GM18517 (cell line): ENCODE results near the gene LGALSL.

ENCODE experiments used
- ATAC-seq: cut with Tn5 transposase; IDR thresholded peaks from one replicate; pipeline ENCODE4 v1.9.1; 2021; ENCODE audit warnings: mild to moderate bottlenecking, moderate library complexity; ENCODE audit not compliant: unreplicated experiment

Gene LGALSL

GRCh38 chr2:64492272-64492671 is 38.3 kb downstream of the LGALSL start:
- no peak for ATAC-seq

GRCh38 chr2:64492821-64493220 is 38.9 kb downstream of the LGALSL start:
- no peak for ATAC-seq

GRCh38 chr2:64493788-64494187 is 39.8 kb downstream of the LGALSL start:
- ATAC-seq = no peak

- no peak for ATAC-seq
These were observed 44.5 kb downstream of the LGALSL start for GRCh38 chr2:64498438-64498837.

GRCh38 chr2:64500549-64500948 is 46.6 kb downstream of the LGALSL start:
- no peak for ATAC-seq

- ATAC-seq = no peak
These were observed 48.0 kb downstream of the LGALSL start for GRCh38 chr2:64501946-64502345.

GRCh38 chr2:64502860-64503259 is 48.9 kb downstream of the LGALSL start:
- ATAC-seq = no peak

- ATAC-seq = no peak
These were observed 51.1 kb downstream of the LGALSL start for GRCh38 chr2:64504774-64505720.

GRCh38 chr2:64506686-64507085 is 52.7 kb downstream of the LGALSL start:
- no peak for ATAC-seq
